SK-N-SH (cell line): ENCODE data around the gene GAMT. TPM values are rescaled to one million over a fixed set of nuclear protein-coding genes. Genes with fewer than 3 reads are reported as not detected.

ENCODE experiments used
- CTCF ChIA-PET: fragments of 300-600, 350-600 bp; formaldehyde crosslinking; extraction: SDS; loops from one replicate; lab custom pipeline; 2021; lab: Yijun Ruan, JAX
- POLR2A ChIA-PET: fragments of 350-600 bp; sonication (Branson Sonifier 250); formaldehyde crosslinking; extraction: SDS; loops from one replicate; lab custom pipeline; 2020; ENCODE audit warnings: antibody characterized with exemption, inconsistent platforms; lab: Yijun Ruan, JAX
- DNase-seq: peaks from one replicate; pipeline ENCODE4 v3.0.0; 2012
- H2AFZ ChIP-seq: fragments of 200-600 bp; sonication (generic); 2 replicates; pipeline ENCODE4 v1.8.1; 2016; ENCODE audit warnings: antibody characterized with exemption, mild to moderate bottlenecking, low read depth
- H3F3A ChIP-seq: fragments of 200-600 bp; sonication (generic); replicated peaks from 2 replicates; pipeline ENCODE3; 2016; ENCODE audit warnings: antibody characterized with exemption, mild to moderate bottlenecking; ENCODE audit not compliant: insufficient read depth
- H3K27ac ChIP-seq, 2 experiments: fragments of 200-500 bp in 1 of 2; fragments of 200-600 bp in 1 of 2; sonication (Bioruptor generic) in 1 of 2; sonication (generic), shearing (Covaris generic) in 1 of 2; 2 replicates each; pipeline versions ENCODE4 v1.5.1 to v1.6.1; 2014 to 2016; ENCODE audit warnings: low read depth in 2 of 2, inconsistent platforms in 1 of 2, low read length in 1 of 2, mild to moderate bottlenecking in 1 of 2, mixed read lengths in 1 of 2
- H3K27me3 ChIP-seq: fragments of 200-600 bp; sonication (generic), shearing (Covaris generic); 2 replicates; pipeline ENCODE4 v1.6.1; 2016; ENCODE audit warnings: mixed run types; ENCODE audit not compliant: insufficient read depth
- H3K36me3 ChIP-seq, 2 experiments: fragments of 200-500 bp in 1 of 2; fragments of 200-600 bp in 1 of 2; sonication (Bioruptor generic) in 1 of 2; sonication (generic) in 1 of 2; replicated peaks in 1 of 2; 2 replicates each; pipeline versions ENCODE3 to v1.5.1; 2014 to 2016; ENCODE audit warnings: low read length in 1 of 2, mild to moderate bottlenecking in 1 of 2; ENCODE audit not compliant: insufficient read depth in 2 of 2, control insufficient read depth in 1 of 2
- H3K4me1 ChIP-seq, 2 experiments: fragments of 200-500 bp in 1 of 2; fragments of 200-600 bp in 1 of 2; sonication (Bioruptor generic) in 1 of 2; sonication (generic), shearing (Covaris generic) in 1 of 2; 2 replicates each; pipeline versions ENCODE4 v1.5.1 to v1.6.1; 2014 to 2016; ENCODE audit warnings: low read depth in 1 of 2, low read length in 1 of 2, mixed run types in 1 of 2; ENCODE audit not compliant: insufficient read depth in 2 of 2, control insufficient read depth in 1 of 2
- H3K4me2 ChIP-seq: fragments of 200-600 bp; sonication (generic), shearing (Covaris generic); 2 replicates; pipeline ENCODE4 v1.6.1; 2017; ENCODE audit warnings: mixed run types
- H3K4me3 ChIP-seq, 2 experiments: fragments of 200-500 bp in 1 of 2; fragments of 200-600 bp in 1 of 2; sonication (Bioruptor generic) in 1 of 2; sonication (generic), shearing (Covaris generic) in 1 of 2; 2 replicates each; pipeline versions ENCODE4 v1.5.1 to v1.8.1; 2014 to 2016; ENCODE audit warnings: low read depth in 2 of 2, inconsistent platforms in 1 of 2, low read length in 1 of 2, mild to moderate bottlenecking in 1 of 2, mixed read lengths in 1 of 2, moderate library complexity in 1 of 2
- H3K79me2 ChIP-seq: fragments of 200-600 bp; sonication (generic); 2 replicates; pipeline ENCODE4 v1.8.1; 2017; ENCODE audit warnings: mild to moderate bottlenecking; ENCODE audit not compliant: insufficient read depth
- H3K9ac ChIP-seq: fragments of 200-600 bp; sonication (generic); 2 replicates; pipeline ENCODE4 v1.6.1; 2017; ENCODE audit warnings: mixed run types
- H3K9me2 ChIP-seq: fragments of 200-600 bp; sonication (generic); 2 replicates; pipeline ENCODE4 v1.6.1; 2017; ENCODE audit warnings: mixed run types
- H3K9me3 ChIP-seq: fragments of 200-600 bp; sonication (generic); 2 replicates; pipeline ENCODE4 v1.6.1; 2017; ENCODE audit warnings: mixed run types, mild to moderate bottlenecking, moderate library complexity
- H4K20me1 ChIP-seq: fragments of 200-600 bp; sonication (generic); 2 replicates; pipeline ENCODE4 v1.6.1; 2017; ENCODE audit warnings: mild to moderate bottlenecking, mixed run types; ENCODE audit not compliant: insufficient read depth
- CHD2 ChIP-seq: fragments of 150-350 bp; IDR thresholded peaks from 2 replicates; pipeline ENCODE4 v1.6.1; 2018; ENCODE audit warnings: low read length; ENCODE audit not compliant: partially characterized antibody
- CTCF ChIP-seq: fragments of 200-600 bp; sonication (generic); IDR thresholded peaks from 2 replicates; pipeline ENCODE4 v1.6.1; 2017; ENCODE audit warnings: antibody characterized with exemption, mild to moderate bottlenecking, moderate library complexity
- EZH2phosphoT487 ChIP-seq: fragments of 200-600 bp; sonication (generic); IDR thresholded peaks from 2 replicates; pipeline ENCODE4 v1.6.1; 2017; ENCODE audit warnings: low read depth, mixed run types, mild to moderate bottlenecking, antibody characterized with exemption, moderate library complexity, borderline replicate concordance
- GABPA ChIP-seq: IDR thresholded peaks from 2 replicates; pipeline ENCODE4 v1.4.0; 2012; ENCODE audit warnings: low read depth, mild to moderate bottlenecking
- GATA2 ChIP-seq: sonication (generic); formaldehyde crosslinking; IDR thresholded peaks from 2 replicates; pipeline ENCODE4 v1.5.0; 2020; ENCODE audit warnings: mild to moderate bottlenecking, missing genetic modification reagents
- IRF3 ChIP-seq: fragments of 150-350 bp; IDR thresholded peaks from 2 replicates; pipeline ENCODE4 v1.6.1; 2016; ENCODE audit warnings: mild to moderate bottlenecking, low read depth, low read length
- JUND ChIP-seq: IDR thresholded peaks from 2 replicates; pipeline ENCODE4 v1.4.0; 2012
- MXI1 ChIP-seq: IDR thresholded peaks from 2 replicates; pipeline ENCODE4 v1.6.1; 2012; ENCODE audit warnings: mild to moderate bottlenecking, low read depth, low read length, improper control_type of control experiment
- NFIC ChIP-seq: IDR thresholded peaks from 2 replicates; pipeline ENCODE4 v1.4.0; 2012; ENCODE audit warnings: borderline replicate concordance
- NRF1 ChIP-seq: IDR thresholded peaks from 2 replicates; pipeline ENCODE4 v1.6.1; 2012; ENCODE audit warnings: low read depth, mild to moderate bottlenecking, low read length
- PBX3 ChIP-seq: IDR thresholded peaks from 2 replicates; pipeline ENCODE4; 2012
- RAD21 ChIP-seq: IDR thresholded peaks from 2 replicates; pipeline ENCODE4 v1.6.1; 2012; ENCODE audit warnings: mild to moderate bottlenecking, low read length
- RXRA ChIP-seq: IDR thresholded peaks from 2 replicates; pipeline ENCODE4 v1.4.0; 2012; ENCODE audit warnings: low read depth, mild to moderate bottlenecking, borderline replicate concordance
- SMC3 ChIP-seq: IDR thresholded peaks from 2 replicates; pipeline ENCODE4 v1.6.1; 2012; ENCODE audit warnings: low read depth, low read length, improper control_type of control experiment
- TAF1 ChIP-seq: IDR thresholded peaks from 2 replicates; pipeline ENCODE4 v1.6.1; 2012; ENCODE audit warnings: low read depth, mild to moderate bottlenecking, low read length, moderate library complexity, borderline replicate concordance
- TCF12 ChIP-seq: IDR thresholded peaks from 2 replicates; pipeline ENCODE4 v1.4.0; 2012
- USF1 ChIP-seq: IDR thresholded peaks from 2 replicates; pipeline ENCODE4 v1.4.0; 2012; ENCODE audit warnings: low read depth, borderline replicate concordance
- WGBS: methylation state at CpG from one replicate; pipeline ENCODE4 v1.1.6; 2017; ENCODE audit warnings: low lambda C conversion rate; 5-methylcytosine and 5-hydroxymethylcytosine counted together
- polyA plus RNA-seq, 3 experiments: library from polyadenylated mRNA; depleted of rRNA; stranded (reverse); fragments of >200 nt; gene quantifications; 2 replicates each; pipeline ENCODE4 v1.2.3, GENCODE V29; 2012
- TF ChIP-seq, protein P1 (sequence below): fragments of 150-350 bp; IDR thresholded peaks from 2 replicates; pipeline ENCODE4 v1.6.1; 2017; ENCODE audit warnings: antibody characterized with exemption, low read length, low read depth, borderline replicate concordance
- TF ChIP-seq, protein P2 (sequence below): IDR thresholded peaks from 2 replicates; pipeline ENCODE4 v1.4.0; 2012; ENCODE audit warnings: low read depth

The GAMT gene
- polyA plus RNA-seq, 1 of the 3 experiments (the other 2 are of a cell fraction) = 85.3 TPM

DNA sequence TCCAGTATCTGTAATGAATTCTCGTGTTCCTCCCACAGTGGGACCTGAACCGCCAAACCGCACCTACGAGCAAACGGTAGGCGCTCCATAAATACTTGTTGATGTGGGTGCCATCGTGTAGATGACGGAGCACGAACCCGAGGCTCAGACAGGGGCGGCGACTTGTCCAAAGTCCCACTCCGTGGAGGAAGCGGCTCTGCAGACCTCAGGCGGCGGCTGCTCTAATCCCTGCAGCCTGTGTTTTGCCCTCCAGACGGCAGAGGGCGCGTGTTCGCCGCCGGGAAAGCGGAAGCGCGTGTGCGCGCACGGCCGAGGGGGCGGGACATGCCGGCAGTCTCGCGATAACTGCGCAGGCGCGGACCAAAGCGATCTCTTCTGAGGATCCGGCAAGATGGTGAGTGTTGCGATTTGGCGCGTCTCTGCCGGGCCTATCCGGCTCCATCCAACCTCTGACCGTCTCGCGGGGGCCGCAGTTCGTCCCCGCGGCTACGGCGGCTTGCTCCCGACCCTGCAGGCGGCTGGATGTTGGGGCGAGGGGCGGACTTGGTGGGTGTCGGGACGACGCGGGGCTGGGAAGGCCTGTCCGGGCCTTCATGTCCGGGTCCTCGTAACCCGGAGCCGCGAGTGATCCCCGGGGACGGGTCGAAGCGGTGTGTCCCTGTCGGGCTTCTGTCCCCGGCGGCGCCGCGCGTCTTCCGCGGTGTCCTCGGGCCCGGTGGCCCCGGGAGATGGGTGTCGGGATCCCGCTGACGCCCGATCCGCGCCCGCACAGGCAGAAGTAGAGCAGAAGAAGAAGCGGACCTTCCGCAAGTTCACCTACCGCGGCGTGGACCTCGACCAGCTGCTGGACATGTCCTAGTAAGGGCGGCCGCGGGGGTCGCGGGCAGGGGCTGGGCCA is 36.9 kb upstream of the GAMT start, which contains the start of gene RPS15 (continued):
- TF ChIP-seq CTCF (peak; percentile 86), IRF3 (no peak), NFIC (no peak; the same call in 1 of the 2 replicates), TCF12 (no peak), RXRA (no peak)
- TF ChIP-seq, protein P1, sequence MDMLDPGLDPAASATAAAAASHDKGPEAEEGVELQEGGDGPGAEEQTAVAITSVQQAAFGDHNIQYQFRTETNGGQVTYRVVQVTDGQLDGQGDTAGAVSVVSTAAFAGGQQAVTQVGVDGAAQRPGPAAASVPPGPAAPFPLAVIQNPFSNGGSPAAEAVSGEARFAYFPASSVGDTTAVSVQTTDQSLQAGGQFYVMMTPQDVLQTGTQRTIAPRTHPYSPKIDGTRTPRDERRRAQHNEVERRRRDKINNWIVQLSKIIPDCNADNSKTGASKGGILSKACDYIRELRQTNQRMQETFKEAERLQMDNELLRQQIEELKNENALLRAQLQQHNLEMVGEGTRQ = peak; percentile 50; the same call in 1 of the 2 replicates
- TF ChIP-seq, protein P2, sequence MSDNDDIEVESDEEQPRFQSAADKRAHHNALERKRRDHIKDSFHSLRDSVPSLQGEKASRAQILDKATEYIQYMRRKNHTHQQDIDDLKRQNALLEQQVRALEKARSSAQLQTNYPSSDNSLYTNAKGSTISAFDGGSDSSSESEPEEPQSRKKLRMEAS = peak; percentile 89

DNA sequence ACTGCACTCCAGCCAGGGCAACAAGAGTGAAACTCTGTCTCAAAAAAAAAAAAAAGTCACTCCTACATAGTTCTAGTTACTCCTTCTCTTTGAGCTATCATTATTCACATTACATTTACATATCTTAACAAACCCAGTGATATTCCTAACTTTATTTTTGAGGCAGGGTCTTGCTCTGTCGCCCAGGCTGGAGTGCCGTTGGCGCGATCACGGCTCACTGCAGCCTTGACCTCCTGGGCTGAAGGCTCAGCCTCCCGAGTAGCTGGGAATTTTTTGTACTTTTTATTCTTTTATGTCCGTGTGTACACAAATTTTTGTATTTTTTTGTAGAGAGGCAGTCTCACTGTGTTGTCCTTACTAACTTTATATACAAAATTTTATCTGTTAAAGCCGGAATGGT is 36.3 kb upstream of the GAMT start:
- no peaks in the 10 kb centered on the region for H3K9me2 ChIP-seq
- ChIA-PET POLR2A (no interaction called here), CTCF (interaction anchor here (0.8 to 2.0 kb wide), 8 partner anchors 8 to 121 kb away, joined by 3 to 9 read pairs (median 4); no protein-coding TSS in a partner anchor)
- peaks cover 43% of the 10 kb centered on the region for H3K79me2 ChIP-seq
- H3K27ac ChIP-seq = peak overlapping the region; percentile 23 to 81; a peak in 3 of 4 replicates
- H3K27me3 ChIP-seq = no peaks in the 10 kb centered on the region
- peaks cover 43% of the 10 kb centered on the region for H4K20me1 ChIP-seq
- no peak for DNase-seq
- H3K9me3 ChIP-seq = no peaks in the 10 kb centered on the region
- peak overlapping the region; percentile 41; the same call in 1 of the 2 replicates for H3K4me2 ChIP-seq
- H3F3A ChIP-seq = peaks cover 49% of the 10 kb centered on the region
- H2AFZ ChIP-seq = peak overlapping the region; percentile 79; the same call in 1 of the 2 replicates
- H3K4me1 ChIP-seq = peaks cover 3 to 17% of the 10 kb centered on the region in 2 experiments; a peak in 3 of 4 replicates
- 80% methylated on average over 8 of the region's 8 CpGs for WGBS
- peaks cover 29 to 55% of the 10 kb centered on the region in 2 experiments for H3K36me3 ChIP-seq
- H3K9ac ChIP-seq = no peak overlapping the region
- no peak overlapping the region; a peak in 1 of 4 replicates for H3K4me3 ChIP-seq
- TF ChIP-seq IRF3 (no peak), JUND (no peak), MXI1 (no peak), TAF1 (no peak), USF1 (no peak), CHD2 (no peak), NFIC (no peak), PBX3 (no peak), SMC3 (no peak), CTCF (no peak), GATA2 (CRISPR knock-in tag) (no peak), NRF1 (no peak), RAD21 (no peak), GABPA (no peak), EZH2phosphoT487 (no peak)
